ENCODE measurements around the gene MARS1.
"Not testable (repeated sequence)": the region's sequence is repeated elsewhere in the genome, so short reads cannot be mapped to it uniquely, and the experiment has no call there.

MARS1 gene

DNA sequence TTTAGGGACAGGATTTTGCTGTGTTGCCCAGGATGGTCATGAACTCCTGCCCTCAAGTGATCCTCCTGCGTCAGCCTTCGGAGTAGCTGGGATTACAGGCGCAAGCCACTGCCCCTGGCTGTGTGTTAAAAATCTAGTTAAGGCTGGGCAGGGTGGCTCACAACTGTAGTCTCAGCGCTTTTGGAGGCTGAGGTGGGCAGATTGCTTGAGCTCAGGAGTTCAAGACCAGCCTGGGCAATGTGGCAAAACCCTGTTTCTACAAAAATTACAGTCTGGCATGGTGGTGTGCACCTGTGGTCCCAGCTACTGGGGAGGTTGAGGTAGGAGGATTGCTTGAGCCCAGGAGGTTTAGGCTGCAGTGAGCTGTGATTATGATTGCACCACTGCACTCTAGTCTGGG is 23.3 kb downstream of the MARS1 start:
- TF ChIP-seq POLR2A (IDR thresholded peaks at IDR 0.05; ENCODE audit: low read depth, low read length): no peak
- DNase-seq (ENCODE audit: insufficient read length, low spot score) (no peak), FAIRE-seq (no peak)

DNA sequence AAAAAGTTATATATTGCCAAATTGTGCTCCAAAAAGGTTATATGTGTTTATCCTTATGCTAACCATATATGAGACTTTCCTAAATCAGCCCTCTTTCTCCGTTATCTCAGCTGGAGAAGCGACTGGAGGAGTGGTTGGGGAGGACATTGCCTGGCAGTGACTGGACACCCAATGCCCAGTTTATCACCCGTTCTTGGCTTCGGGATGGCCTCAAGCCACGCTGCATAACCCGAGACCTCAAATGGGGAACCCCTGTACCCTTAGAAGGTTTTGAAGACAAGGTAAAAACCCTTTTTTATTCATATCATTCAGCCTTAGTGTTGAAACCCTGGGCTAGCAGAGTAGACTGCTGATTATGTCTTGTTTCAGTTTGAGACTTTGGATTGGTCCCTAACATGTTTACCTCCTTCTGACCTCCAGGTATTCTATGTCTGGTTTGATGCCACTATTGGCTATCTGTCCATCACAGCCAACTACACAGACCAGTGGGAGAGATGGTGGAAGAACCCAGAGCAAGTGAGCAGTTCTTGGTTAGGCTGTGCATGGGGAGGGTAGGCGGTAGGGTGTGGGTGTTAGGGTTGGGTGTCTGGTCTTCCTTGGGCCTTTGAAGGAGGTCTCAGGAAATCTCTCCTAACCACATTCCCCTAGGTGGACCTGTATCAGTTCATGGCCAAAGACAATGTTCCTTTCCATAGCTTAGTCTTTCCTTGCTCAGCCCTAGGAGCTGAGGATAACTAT is 23.9 kb downstream of the MARS1 start:
- FAIRE-seq (no peak), DNase-seq (ENCODE audit: insufficient read length, low spot score) (no peak)
- no peak for TF ChIP-seq POLR2A (IDR thresholded peaks at IDR 0.05; ENCODE audit: low read depth, low read length)

DNA sequence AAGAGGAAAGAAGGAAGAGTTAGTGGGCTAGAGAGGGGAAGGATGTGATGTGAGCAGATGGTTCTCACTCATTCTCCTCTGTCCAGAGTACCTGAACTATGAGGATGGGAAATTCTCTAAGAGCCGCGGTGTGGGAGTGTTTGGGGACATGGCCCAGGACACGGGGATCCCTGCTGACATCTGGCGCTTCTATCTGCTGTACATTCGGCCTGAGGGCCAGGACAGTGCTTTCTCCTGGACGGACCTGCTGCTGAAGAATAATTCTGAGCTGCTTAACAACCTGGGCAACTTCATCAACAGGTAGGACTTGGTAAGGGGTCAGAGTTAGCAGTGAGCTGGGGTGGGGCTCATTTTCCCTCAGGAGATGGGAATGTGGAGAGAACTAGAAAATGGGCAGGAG is 24.8 kb downstream of the MARS1 start:
- FAIRE-seq (no peak), DNase-seq (ENCODE audit: insufficient read length, low spot score) (no peak)
- TF ChIP-seq POLR2A (IDR thresholded peaks at IDR 0.05; ENCODE audit: low read depth, low read length): no peak

DNA sequence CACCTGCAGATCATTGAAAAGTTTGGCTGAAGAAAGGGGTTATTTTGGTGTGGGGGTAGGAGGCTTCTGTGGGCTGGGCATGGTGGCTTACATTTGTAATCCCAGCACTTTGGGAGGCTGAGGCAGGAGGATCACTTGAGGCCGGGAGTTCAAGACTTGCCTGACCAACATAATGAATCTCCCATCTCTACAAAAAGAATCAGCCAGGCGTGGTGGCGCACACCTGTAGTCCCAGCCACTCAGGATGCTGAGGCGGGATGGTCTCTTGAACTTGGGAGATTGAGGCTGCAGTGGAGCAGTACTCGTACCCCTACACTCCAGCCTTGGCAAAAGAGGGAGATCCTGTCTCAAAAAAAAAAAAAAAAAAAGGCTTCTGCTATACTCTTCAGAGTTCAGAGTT is 25.4 kb downstream of the MARS1 start:
- FAIRE-seq: no peak
- no peak for TF ChIP-seq POLR2A (IDR thresholded peaks at IDR 0.05; ENCODE audit: low read depth, low read length)

DNA sequence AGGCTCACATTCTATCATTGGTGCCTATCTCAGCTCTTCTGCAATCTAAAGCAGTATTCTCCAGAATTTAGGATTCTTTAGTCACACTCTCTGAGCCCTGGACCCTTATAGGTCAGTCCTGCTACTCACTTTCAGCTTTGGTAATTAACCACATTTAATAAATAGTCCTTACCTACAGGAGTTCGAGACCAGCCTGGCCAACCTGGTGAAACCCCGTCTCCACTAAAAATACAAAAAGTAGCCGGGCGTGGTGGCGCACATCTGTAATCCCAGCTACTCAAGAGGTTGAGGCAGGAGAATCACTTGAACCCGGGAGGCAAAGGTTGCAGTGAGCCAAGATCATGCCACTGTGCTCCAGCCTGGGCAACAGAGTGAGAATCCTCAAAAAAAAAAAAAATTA is 25.8 kb downstream of the MARS1 start:
- DNase-seq (ENCODE audit: insufficient read length, low spot score); FAIRE-seq: not testable (repeated sequence)

More for the DNA sequence above, 25.4 kb downstream of the MARS1 start:
- no peak for DNase-seq (ENCODE audit: insufficient read length, low spot score)

DNA sequence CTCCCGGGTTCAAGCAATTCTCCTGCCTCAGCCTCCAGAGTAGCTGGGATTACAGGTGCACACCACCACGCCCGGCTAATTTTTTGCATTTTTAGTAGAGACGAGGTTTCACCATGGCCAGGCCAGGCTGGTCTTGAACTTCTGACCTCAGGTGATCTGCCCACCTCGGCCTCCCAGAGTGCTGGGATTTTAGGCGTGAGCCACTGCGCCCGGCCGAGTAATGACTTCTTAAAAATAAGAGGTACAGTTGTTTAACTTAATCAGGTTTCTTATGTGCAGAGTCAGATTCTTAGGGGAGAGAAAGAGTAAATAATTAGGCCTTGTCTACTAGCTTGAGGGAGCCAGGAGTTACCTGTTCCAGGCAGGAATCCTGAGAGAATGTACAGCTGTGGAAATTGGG is 26.4 kb downstream of the MARS1 start:
- not testable (repeated sequence) for FAIRE-seq

DNA sequence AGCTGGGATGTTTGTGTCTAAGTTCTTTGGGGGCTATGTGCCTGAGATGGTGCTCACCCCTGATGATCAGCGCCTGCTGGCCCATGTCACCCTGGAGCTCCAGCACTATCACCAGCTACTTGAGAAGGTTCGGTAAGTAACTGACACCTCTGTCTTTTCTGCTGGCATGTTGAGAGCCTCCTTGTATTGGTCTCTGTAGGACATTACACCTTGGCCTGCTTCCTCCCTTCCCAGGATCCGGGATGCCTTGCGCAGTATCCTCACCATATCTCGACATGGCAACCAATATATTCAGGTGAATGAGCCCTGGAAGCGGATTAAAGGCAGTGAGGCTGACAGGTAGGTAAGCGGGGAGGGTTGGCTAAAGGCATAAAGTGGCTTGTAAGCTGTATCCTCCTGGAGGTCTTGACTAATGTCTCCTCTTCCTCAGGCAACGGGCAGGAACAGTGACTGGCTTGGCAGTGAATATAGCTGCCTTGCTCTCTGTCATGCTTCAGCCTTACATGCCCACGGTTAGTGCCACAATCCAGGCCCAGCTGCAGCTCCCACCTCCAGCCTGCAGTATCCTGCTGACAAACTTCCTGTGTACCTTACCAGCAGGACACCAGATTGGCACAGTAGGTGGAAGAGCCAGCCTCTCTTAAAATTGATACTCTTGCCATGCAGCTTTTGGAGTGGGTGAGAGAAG is 27.0 kb downstream of the MARS1 start:
- no peak for TF ChIP-seq POLR2A (IDR thresholded peaks at IDR 0.05; ENCODE audit: low read depth, low read length)
- no peak for FAIRE-seq
- no peak for DNase-seq (ENCODE audit: insufficient read length, low spot score)

More for the DNA sequence above, 26.4 kb downstream of the MARS1 start:
- not testable (repeated sequence) for DNase-seq (ENCODE audit: insufficient read length, low spot score)

DNA sequence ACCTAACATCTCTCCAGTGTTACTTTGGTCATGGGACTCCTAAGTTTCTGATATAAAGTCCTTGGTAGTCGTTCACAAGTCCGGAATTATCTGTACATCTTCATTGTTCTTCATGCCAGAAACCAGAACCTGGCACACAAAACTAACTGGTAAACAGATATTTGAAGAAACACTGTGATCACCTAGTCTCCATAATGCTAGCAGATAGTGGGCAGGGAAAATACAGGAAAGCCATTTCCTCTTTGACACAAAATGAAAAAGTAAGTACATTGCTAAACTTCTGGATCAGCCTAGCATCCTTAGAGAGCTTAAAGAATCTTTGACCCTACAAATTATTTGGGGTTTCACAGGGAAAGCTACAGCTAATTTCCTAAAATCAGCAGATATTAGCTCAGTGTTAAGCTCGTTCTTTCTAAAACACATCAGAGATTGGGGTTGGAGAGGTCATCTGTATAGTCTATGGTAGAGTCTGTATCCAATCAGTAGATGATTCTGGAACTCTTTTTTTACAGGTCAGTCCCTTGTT is 27.6 kb downstream of the MARS1 start:
- FAIRE-seq (no peak), DNase-seq (ENCODE audit: insufficient read length, low spot score) (no peak)
- no peak for TF ChIP-seq POLR2A (IDR thresholded peaks at IDR 0.05; ENCODE audit: low read depth, low read length)

DNA sequence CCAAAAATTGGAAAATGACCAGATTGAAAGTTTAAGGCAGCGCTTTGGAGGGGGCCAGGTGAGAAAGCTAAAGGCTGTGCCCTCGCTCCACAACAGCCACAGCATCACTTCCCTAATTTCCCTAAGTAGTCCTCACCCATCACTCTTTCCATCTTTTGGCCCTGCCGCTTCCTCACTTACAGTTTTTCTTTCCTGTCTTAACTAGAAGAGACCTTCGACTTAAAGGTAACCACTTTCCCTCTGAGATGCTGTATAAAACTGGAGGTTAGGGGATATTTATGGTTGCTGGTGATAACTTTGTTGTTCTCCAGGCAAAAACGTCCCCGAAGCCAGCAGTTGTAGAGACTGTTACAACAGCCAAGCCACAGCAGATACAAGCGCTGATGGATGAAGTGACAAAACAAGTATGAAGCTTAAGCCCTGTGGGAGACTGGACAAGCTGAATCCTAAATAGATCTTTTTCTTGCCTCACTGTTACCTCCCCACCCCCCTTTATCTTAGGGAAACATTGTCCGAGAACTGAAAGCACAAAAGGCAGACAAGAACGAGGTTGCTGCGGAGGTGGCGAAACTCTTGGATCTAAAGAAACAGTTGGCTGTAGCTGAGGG is 28.2 kb downstream of the MARS1 start:
- no peak for DNase-seq (ENCODE audit: insufficient read length, low spot score)
- FAIRE-seq: no peak
- TF ChIP-seq POLR2A (IDR thresholded peaks at IDR 0.05; ENCODE audit: low read depth, low read length): no peak

DNA sequence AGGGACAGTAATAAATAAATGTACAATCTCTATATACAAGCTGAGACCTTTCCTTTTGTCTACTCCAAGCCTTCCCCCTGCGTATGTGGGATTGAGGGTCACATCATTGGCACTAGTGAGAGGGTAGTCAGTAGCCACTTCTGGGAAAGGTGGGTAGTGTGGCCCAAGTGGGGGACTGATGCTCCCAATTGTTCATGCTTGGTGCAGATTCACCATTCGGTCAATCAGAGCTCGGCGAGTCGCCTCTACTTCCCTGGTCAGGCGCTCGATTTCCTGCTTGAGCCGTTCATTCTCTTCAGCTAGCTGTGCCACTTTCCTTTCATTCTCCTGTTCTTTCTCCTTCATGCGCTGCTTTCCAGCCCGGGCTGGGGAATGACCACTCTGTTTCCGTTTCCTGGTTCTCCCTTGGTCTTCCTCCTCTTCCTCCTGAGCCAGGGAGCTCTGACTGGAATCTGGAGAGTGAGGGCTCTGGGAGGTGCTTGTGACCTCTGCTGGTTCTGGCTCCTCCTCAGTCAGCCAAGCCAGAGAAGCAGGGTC is 28.8 kb downstream of the MARS1 start:
- DNase-seq (ENCODE audit: insufficient read length, low spot score): no peak
- no peak for TF ChIP-seq POLR2A (IDR thresholded peaks at IDR 0.05; ENCODE audit: low read depth, low read length)
- FAIRE-seq: no peak

DNA sequence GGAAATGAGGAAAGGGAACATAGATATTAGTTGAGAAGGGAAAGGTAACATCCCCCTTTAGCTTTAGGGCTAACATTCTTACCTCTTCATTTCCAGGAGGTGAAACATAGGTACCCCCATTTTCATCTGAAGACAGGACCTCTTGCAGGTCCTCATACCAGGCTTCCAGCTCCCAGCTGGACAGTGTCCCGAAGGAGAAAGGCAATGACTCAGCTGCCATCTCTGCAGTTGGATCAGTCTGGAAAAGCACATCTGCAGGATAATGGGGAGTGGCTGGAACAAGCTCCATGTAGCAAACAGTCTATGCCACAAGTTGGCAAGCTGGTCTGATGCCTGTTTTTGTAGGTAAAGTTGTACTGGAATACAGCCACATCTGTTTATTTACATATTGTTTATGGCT is 29.3 kb downstream of the MARS1 start:
- FAIRE-seq (no peak), DNase-seq (ENCODE audit: insufficient read length, low spot score) (no peak)
- TF ChIP-seq POLR2A (IDR thresholded peaks at IDR 0.05; ENCODE audit: low read depth, low read length): no peak

DNA sequence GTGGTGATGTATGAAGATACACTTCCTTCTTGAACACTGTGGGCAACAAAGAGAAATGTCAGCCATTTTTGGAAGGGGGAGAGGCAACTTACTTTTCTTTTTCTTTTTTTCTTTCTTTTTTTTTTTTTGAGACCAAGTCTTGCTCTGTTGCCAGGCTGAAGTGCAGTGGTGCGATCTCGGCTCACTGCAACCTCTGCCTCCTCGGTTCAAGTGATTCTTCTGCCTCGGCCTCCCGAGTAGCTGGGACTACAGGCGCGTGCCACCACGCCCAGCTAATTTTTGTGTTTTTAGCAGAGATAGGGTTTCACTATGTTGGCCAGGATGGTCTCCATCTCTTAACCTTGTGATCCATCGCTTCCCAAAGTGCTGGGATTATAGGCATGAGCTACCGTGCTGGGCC is 29.9 kb downstream of the MARS1 start:
- FAIRE-seq; DNase-seq (ENCODE audit: insufficient read length, low spot score): not testable (repeated sequence)

DNA sequence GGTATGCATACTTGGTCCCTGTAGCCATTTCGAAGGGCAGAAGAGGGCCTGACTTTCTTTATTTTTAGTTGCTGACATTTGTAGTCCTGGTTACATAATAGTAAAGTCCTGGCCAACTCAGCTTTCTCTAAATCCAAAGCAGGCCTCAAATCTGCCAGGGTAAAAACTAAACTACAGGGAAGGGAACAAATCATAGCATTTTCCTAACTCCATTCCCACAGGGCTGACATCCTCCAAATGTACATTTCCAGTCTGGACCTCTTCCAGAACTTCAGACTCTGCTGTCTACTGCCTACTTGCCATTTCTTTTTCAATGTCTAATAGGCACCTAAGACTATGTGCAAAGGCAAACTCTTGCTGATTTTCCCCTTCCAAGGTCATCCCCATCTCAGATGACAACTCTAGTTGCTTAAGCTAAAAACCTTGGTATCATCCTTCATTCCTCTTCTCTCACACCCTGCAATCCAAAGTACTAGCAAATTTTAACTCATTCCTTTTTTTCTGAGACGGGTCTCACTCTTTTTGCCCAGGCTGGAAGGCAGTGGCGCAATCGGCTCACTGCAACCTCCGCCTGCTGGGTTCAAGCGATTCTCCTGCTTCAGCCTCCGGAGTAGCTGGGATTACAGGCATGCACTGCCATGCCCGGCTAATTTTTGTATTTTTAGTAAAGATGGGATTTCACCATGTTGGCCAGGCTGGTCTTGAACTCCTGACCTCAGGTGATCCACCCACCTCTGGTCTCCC is 30.5 kb downstream of the MARS1 start:
- FAIRE-seq (no peak), DNase-seq (ENCODE audit: insufficient read length, low spot score) (no peak)
- TF ChIP-seq POLR2A (IDR thresholded peaks at IDR 0.05; ENCODE audit: low read depth, low read length): no peak

All from H54 (cell line).